GM19455 (cell line): ENCODE measurements around the gene ANKRD33B.
"Not testable (repeated sequence)": the region's sequence is repeated elsewhere in the genome, so short reads cannot be mapped to it uniquely, and the experiment has no call there.

Source experiments
- ATAC-seq: cut with Tn5 transposase; IDR thresholded peaks from one replicate; pipeline ENCODE4 v1.9.1; 2021; ENCODE audit not compliant: unreplicated experiment

The ANKRD33B gene

GRCh38 chr5:10563945-10564837 is at the start of gene ANKRD33B:
Gene ANKRD33B (plus strand): TSS chr5:10564070. CDS start chr5:10564468, 398 bp downstream.
- peak; percentile 63 for ATAC-seq

GRCh38 chr5:10514572-10514971 is 49.3 kb upstream of the ANKRD33B start:
- not testable (repeated sequence) for ATAC-seq

- ATAC-seq: no peak
Measured at GRCh38 chr5:10515492-10515891, 48.4 kb upstream of the ANKRD33B start.

- ATAC-seq: no peak
Measured at GRCh38 chr5:10518347-10518746, 45.5 kb upstream of the ANKRD33B start.

- no peak for ATAC-seq
Measured at GRCh38 chr5:10519729-10520128, 44.1 kb upstream of the ANKRD33B start.

GRCh38 chr5:10520706-10521105 is 43.2 kb upstream of the ANKRD33B start:
- ATAC-seq: no peak

GRCh38 chr5:10521466-10522223 is 42.2 kb upstream of the ANKRD33B start:
- no peak for ATAC-seq

GRCh38 chr5:10522224-10522611 is 41.7 kb upstream of the ANKRD33B start:
- no peak for ATAC-seq

GRCh38 chr5:10524376-10525123 is 39.3 kb upstream of the ANKRD33B start:
- no peak for ATAC-seq

- no peak for ATAC-seq
Measured at GRCh38 chr5:10525124-10525495, 38.8 kb upstream of the ANKRD33B start.

GRCh38 chr5:10527281-10527950 is 36.5 kb upstream of the ANKRD33B start:
- ATAC-seq: no peak

- no peak for ATAC-seq
Measured at GRCh38 chr5:10528056-10528816, 35.6 kb upstream of the ANKRD33B start.

GRCh38 chr5:10528827-10529226 is 35.0 kb upstream of the ANKRD33B start:
- no peak for ATAC-seq

- ATAC-seq: no peak
Measured at GRCh38 chr5:10530601-10531320, 33.1 kb upstream of the ANKRD33B start.

GRCh38 chr5:10532421-10532820 is 31.4 kb upstream of the ANKRD33B start:
- ATAC-seq: no peak

- ATAC-seq: no peak
Measured at GRCh38 chr5:10533226-10533625, 30.6 kb upstream of the ANKRD33B start.

GRCh38 chr5:10534561-10535530 is 29.0 kb upstream of the ANKRD33B start:
- no peak for ATAC-seq

GRCh38 chr5:10536511-10536910 is 27.4 kb upstream of the ANKRD33B start:
- ATAC-seq: no peak
